NB4 (cell line): ENCODE measurements around the gene MYZAP.

Experiments
- DNase-seq: peaks from one replicate; pipeline ENCODE4 v3.0.0; 2010; ENCODE audit warnings: low read depth
- H3K4me3 ChIP-seq: one replicate; pipeline ENCODE4 v1.5.1; 2011; ENCODE audit warnings: mild to moderate bottlenecking, low read depth, low read length, moderate library complexity
- MYC ChIP-seq: IDR thresholded peaks from 2 replicates; pipeline ENCODE4 v1.6.1; 2011; ENCODE audit warnings: low read depth, low read length
- POLR2A ChIP-seq: IDR thresholded peaks from 2 replicates; pipeline ENCODE4 v1.6.1; 2011; ENCODE audit warnings: mild to moderate bottlenecking; ENCODE audit not compliant: insufficient read length; ENCODE audit errors: extremely low read depth
- TF ChIP-seq, protein P1 (sequence below): IDR thresholded peaks from one replicate; pipeline ENCODE4 v1.5.1; 2012; ENCODE audit warnings: low read depth, low read length
- TF ChIP-seq, protein P2 (sequence below): IDR thresholded peaks from 2 replicates; pipeline ENCODE4 v1.6.1; 2011; ENCODE audit warnings: low read depth, low read length

MYZAP gene

DNA sequence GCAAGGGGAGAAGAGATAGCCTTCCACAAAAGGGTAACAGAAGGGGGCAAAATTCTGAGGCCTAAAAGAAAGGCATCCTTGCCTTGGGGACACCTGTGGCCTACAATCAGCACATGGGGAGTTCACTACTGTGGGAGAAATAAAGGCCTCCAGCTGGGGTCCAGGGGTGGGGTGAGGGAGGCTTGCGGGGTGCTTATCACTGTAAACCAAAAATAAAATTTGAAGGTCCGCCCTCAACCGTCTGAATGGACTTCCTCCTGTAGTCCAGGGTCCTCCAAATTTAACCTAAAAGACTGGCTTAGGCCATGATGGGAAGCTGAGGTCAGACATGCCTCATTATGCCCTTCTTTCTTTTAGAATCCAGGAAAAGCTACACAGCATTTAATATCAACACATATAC lies 112.7 kb downstream of the MYZAP start:
- TF ChIP-seq, protein P1, sequence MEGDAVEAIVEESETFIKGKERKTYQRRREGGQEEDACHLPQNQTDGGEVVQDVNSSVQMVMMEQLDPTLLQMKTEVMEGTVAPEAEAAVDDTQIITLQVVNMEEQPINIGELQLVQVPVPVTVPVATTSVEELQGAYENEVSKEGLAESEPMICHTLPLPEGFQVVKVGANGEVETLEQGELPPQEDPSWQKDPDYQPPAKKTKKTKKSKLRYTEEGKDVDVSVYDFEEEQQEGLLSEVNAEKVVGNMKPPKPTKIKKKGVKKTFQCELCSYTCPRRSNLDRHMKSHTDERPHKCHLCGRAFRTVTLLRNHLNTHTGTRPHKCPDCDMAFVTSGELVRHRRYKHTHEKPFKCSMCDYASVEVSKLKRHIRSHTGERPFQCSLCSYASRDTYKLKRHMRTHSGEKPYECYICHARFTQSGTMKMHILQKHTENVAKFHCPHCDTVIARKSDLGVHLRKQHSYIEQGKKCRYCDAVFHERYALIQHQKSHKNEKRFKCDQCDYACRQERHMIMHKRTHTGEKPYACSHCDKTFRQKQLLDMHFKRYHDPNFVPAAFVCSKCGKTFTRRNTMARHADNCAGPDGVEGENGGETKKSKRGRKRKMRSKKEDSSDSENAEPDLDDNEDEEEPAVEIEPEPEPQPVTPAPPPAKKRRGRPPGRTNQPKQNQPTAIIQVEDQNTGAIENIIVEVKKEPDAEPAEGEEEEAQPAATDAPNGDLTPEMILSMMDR: no peak
- TF ChIP-seq, protein P2, sequence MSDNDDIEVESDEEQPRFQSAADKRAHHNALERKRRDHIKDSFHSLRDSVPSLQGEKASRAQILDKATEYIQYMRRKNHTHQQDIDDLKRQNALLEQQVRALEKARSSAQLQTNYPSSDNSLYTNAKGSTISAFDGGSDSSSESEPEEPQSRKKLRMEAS: no peak
- no peak for TF ChIP-seq POLR2A
- TF ChIP-seq MYC: no peak
- no peak for DNase-seq
- no peak overlapping the region for H3K4me3 ChIP-seq

DNA sequence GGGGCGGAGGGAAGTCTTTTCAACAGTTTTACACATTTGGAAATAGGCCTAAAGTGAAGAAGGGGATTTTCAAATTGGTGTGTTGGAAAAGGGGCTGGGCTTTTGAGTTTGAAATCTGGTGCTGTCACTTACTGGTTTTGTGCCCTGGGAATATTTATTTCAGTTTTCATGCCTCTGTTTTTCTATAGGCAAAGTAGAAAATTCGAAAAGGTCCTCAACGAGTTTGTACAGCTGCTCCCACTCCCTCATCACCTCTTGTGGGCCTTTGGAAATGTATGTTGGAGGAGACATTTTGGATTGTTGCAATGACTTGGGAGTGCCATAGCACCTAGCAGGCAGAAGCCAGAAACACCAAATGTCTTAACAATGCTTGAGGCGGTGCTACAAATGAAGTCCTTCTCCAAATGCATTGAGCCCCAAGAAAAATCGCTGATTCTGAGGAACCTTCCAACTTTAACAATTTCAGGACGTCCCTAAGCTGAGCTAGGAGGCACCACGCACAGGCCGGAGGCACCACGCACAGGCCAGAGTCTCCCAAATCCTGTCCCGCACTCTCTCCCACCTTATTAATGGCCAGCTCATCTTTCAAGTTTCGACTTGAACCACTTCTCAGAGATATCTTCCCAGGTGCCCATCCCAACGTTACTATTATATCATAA lies 114.2 kb downstream of the MYZAP start:
- TF ChIP-seq, protein P1: no peak
- TF ChIP-seq, protein P2: no peak
- TF ChIP-seq POLR2A (no peak), MYC (no peak)
- peak overlapping the region; percentile 98 for H3K4me3 ChIP-seq
- no peak for DNase-seq

DNA sequence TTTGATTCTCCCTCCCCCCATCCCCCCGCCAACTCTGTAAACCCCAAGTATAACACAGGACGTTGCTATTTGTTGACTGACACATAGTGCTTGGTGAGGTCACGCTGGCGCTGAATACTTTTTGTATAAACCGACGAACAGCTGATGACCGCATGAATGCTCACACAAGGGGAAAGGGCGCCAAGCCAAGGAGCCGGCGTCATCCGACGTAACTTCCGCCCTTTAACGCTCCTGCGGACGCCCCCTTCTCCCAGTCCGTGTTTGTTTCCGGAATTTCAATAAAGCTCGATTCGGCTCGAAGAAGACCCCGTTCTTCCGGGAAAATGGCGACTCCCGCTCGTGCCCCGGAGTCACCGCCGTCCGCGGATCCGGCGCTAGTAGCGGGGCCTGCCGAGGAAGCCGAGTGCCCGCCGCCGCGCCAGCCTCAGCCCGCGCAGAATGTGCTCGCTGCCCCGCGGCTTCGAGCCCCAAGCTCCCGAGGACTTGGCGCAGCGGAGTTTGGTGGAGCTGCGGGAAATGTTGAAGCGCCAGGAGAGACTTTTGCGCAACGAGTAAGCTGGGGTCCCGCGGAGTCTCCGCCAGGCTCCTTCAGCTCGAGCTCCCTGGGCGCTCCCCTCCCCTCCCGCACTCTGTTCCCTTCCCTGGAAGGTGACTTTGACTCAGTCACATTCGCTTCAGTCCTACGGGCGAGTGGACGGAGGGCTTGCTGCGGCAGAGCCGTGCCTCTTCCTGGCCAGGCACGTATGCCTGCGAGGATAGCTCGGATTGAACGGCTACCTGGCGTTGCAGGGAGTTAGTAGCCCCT lies 114.9 kb downstream of the MYZAP start, which contains the start of gene POLR2M:
Gene POLR2M, plus strand, starts transcription at position 310 of the 805 bp plus-strand sequence. Its CDS starts 129 bp downstream, at position 439.
- peak; percentile 66 for TF ChIP-seq POLR2A
- TF ChIP-seq, protein P1: no peak
- TF ChIP-seq, protein P2: peak; percentile 92
- TF ChIP-seq MYC: peak; percentile 90
- DNase-seq: peak; percentile 94
- peak within 1 kb of the TSS; percentile 98 for H3K4me3 ChIP-seq

DNA sequence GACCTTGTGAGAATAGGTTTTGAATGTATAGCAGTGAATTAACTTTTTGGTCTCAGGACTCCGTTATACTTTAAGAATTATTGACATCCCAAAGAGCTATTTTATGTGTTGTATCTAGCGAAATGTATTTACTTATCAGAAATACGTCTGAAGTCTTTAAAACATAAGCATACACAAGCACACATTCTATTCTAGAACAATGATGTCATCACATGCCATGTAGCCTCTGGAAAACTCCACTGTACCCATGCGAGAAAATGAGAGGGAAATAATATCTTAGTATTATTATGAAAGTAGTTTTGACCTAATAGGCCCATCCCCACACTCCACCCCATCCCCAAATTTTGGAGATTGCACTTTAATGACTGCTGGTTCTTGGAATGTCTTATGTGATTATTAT lies 116.3 kb downstream of the MYZAP start:
- no peak for TF ChIP-seq MYC
- TF ChIP-seq, protein P2: no peak
- TF ChIP-seq, protein P1: no peak
- no peak for TF ChIP-seq POLR2A
- no peak for DNase-seq
- peak overlapping the region; percentile 98 for H3K4me3 ChIP-seq

DNA sequence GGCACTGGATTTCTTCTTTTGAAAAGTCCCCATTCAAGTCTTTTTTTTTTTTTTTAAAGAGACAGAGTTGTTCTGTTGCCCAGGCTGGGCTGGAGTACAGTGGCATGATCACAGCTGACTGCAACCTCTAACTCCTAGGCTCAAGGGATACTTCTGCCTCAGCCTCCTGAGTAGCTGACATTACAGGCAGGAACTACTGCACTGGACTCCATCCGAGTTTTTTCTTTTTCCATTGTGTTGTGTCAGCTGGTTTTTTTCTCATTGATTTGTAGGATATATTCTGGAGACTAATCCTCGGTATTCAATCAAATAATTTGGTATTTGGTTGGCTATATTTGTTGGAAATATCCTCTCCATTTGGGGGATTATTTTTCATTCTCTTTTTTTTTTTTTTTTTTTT lies 126.6 kb downstream of the MYZAP start:
- TF ChIP-seq, protein P1: no peak
- no peak for TF ChIP-seq MYC
- TF ChIP-seq, protein P2: no peak
- no peak for TF ChIP-seq POLR2A
- no peak overlapping the region for H3K4me3 ChIP-seq
- DNase-seq: no peak
